Osteoblast (primary cell): ENCODE results near the gene RHOG. TPM values are rescaled to one million over a fixed set of nuclear protein-coding genes. Genes with fewer than 3 reads are reported as not detected.

Experiments used
- DNase-seq: peaks from one replicate; pipeline ENCODE4 v3.0.0; 2011; ENCODE audit warnings: low spot score, mixed read lengths; ENCODE audit not compliant: insufficient read length; ENCODE audit errors: missing footprints
- H2AFZ ChIP-seq: 2 replicates; pipeline ENCODE4 v1.6.0; 2011; ENCODE audit warnings: mild to moderate bottlenecking, low read length
- H3K27ac ChIP-seq: 2 replicates; pipeline ENCODE4 v1.5.1; 2011; ENCODE audit warnings: mild to moderate bottlenecking, low read depth, low read length, moderate library complexity
- H3K27me3 ChIP-seq: 2 replicates; pipeline ENCODE4 v1.6.0; 2012; ENCODE audit warnings: mild to moderate bottlenecking, control low read depth, inconsistent platforms, low read length, moderate library complexity; ENCODE audit not compliant: insufficient read depth
- H3K36me3 ChIP-seq: 2 replicates; pipeline ENCODE4 v1.5.1; 2011; ENCODE audit warnings: mild to moderate bottlenecking, low read length, control low read depth, moderate library complexity; ENCODE audit not compliant: insufficient read depth
- H3K4me1 ChIP-seq: 2 replicates; pipeline ENCODE4 v1.5.1; 2011; ENCODE audit warnings: mild to moderate bottlenecking, low read length, control low read depth, moderate library complexity; ENCODE audit not compliant: insufficient read depth
- H3K4me2 ChIP-seq: 2 replicates; pipeline ENCODE4 v1.6.0; 2011; ENCODE audit warnings: mild to moderate bottlenecking, low read length; ENCODE audit not compliant: insufficient read depth
- H3K4me3 ChIP-seq: fragments of 200-600 bp; sonication (generic); 3 replicates; pipeline ENCODE4 v1.5.1; 2012; ENCODE audit warnings: mild to moderate bottlenecking, low read length, inconsistent platforms; ENCODE audit not compliant: insufficient read depth
- H3K79me2 ChIP-seq: 2 replicates; pipeline ENCODE4 v1.6.0; 2012; ENCODE audit warnings: mild to moderate bottlenecking, low read length, control low read depth, inconsistent platforms; ENCODE audit not compliant: insufficient read depth
- H3K9me3 ChIP-seq: 2 replicates; pipeline ENCODE4 v1.5.1; 2011; ENCODE audit warnings: low read depth, low read length, control low read depth
- H4K20me1 ChIP-seq: 2 replicates; pipeline ENCODE4 v1.6.0; 2012; ENCODE audit warnings: mild to moderate bottlenecking, low read length, control low read depth; ENCODE audit not compliant: insufficient read depth
- CTCF ChIP-seq: IDR thresholded peaks from 2 replicates; pipeline ENCODE4 v1.5.1; 2011; ENCODE audit warnings: mild to moderate bottlenecking, low read depth, low read length, moderate library complexity; ENCODE audit errors: extremely low read depth
- total RNA-seq: library from RNA; depleted of rRNA; stranded (reverse); fragments of >200 nt; gene quantifications from 2 replicates; pipeline ENCODE4 v1.2.3, GENCODE V29; 2012

RHOG gene
- total RNA-seq, 1 donor, result 17.0 TPM

GRCh38 chr11:3810446-3810845 lies 30.3 kb downstream of the RHOG start:
- Histone ChIP-seq H3K79me2 (no peaks in the 10 kb centered on the region), H3K9me3 (no peaks in the 10 kb centered on the region), H3K4me2 (no peak overlapping the region), H4K20me1 (no peaks in the 10 kb centered on the region), H3K4me1 (peaks cover 8% of the 10 kb centered on the region), H3K36me3 (no peaks in the 10 kb centered on the region), H3K27ac (no peak overlapping the region), H3K4me3 (no peak overlapping the region), H3K27me3 (no peaks in the 10 kb centered on the region), H2AFZ (no peak overlapping the region)
- peak; percentile 68 for DNase-seq
- TF ChIP-seq CTCF, result no peak

GRCh38 chr11:3809624-3809928 lies 31.2 kb downstream of the RHOG start:
- H3K79me2 ChIP-seq, result no peaks in the 10 kb centered on the region
- H3K27ac ChIP-seq, result no peak overlapping the region
- no peaks in the 10 kb centered on the region for H3K27me3 ChIP-seq
- no peak overlapping the region for H3K4me3 ChIP-seq
- H2AFZ ChIP-seq, result no peak overlapping the region
- no peaks in the 10 kb centered on the region for H3K9me3 ChIP-seq
- TF ChIP-seq CTCF, result no peak
- H3K4me2 ChIP-seq, result no peak overlapping the region
- H3K36me3 ChIP-seq, result no peaks in the 10 kb centered on the region
- H4K20me1 ChIP-seq, result no peaks in the 10 kb centered on the region
- no peak for DNase-seq
- H3K4me1 ChIP-seq, result peaks cover 8% of the 10 kb centered on the region

- Histone ChIP-seq H2AFZ (peak overlapping the region; percentile 99), H4K20me1 (no peaks in the 10 kb centered on the region), H3K36me3 (no peaks in the 10 kb centered on the region), H3K27me3 (no peaks in the 10 kb centered on the region), H3K4me2 (peak overlapping the region; percentile 100), H3K27ac (no peak overlapping the region), H3K4me3 (peak overlapping the region; percentile 93), H3K9me3 (no peaks in the 10 kb centered on the region), H3K4me1 (peaks cover 12% of the 10 kb centered on the region), H3K79me2 (no peaks in the 10 kb centered on the region)
- TF ChIP-seq CTCF, result peak; percentile 45
- DNase-seq, result peak; percentile 73
These were observed 31.7 kb downstream of the RHOG start for GRCh38 chr11:3808861-3809623.

- peak within 1 kb of the TSS; percentile 93 for H3K4me3 ChIP-seq
- DNase-seq, result peak; percentile 95
- no peaks in the 10 kb centered on the region for H4K20me1 ChIP-seq
- peak within 1 kb of the TSS; percentile 99 for H2AFZ ChIP-seq
- no peaks in the 10 kb centered on the region for H3K27me3 ChIP-seq
- H3K36me3 ChIP-seq, result no peaks in the 10 kb centered on the region
- H3K9me3 ChIP-seq, result no peaks in the 10 kb centered on the region
- H3K4me1 ChIP-seq, result peaks cover 16% of the 10 kb centered on the region
- TF ChIP-seq CTCF, result peak; percentile 82
- peak within 1 kb of the TSS; percentile 100 for H3K4me2 ChIP-seq
- peak within 1 kb of the TSS; percentile 48 for H3K27ac ChIP-seq
- H3K79me2 ChIP-seq, result no peaks in the 10 kb centered on the region
These were observed 32.6 kb downstream of the RHOG start, which contains the start of gene PGAP2 for GRCh38 chr11:3807909-3808860. Gene PGAP2 (plus strand): TSS chr11:3808560. CDS start chr11:3811260, 2,700 bp downstream.
